Brain microvascular endothelial cell (primary cell): Measurements from ENCODE around the gene DNAL4.

ENCODE experiments used
- DNase-seq: peaks from one replicate; pipeline ENCODE4 v3.0.0-alpha.2; 2020
- H3K27ac ChIP-seq: fragments of 250-450 bp; sonication (Bioruptor Pico); 2 replicates; pipeline ENCODE4 v1.5.1; 2020; ENCODE audit warnings: mild to moderate bottlenecking, moderate library complexity
- H3K27me3 ChIP-seq: fragments of 250-450 bp; sonication (Bioruptor Pico); replicated peaks from 2 replicates; pipeline ENCODE4 v1.5.1; 2020; ENCODE audit warnings: mild to moderate bottlenecking
- H3K36me3 ChIP-seq: fragments of 250-450 bp; sonication (Bioruptor Pico); replicated peaks from 2 replicates; pipeline ENCODE4 v1.5.1; 2020; ENCODE audit warnings: mild to moderate bottlenecking
- H3K4me3 ChIP-seq: 2 replicates; pipeline ENCODE4 v1.5.1; 2011; ENCODE audit warnings: low read depth, mild to moderate bottlenecking, control low read depth, low read length, moderate library complexity
- CTCF ChIP-seq: IDR thresholded peaks from 2 replicates; pipeline ENCODE4 v1.5.1; 2011; ENCODE audit warnings: low read depth, mild to moderate bottlenecking, moderate library complexity, low read length, control low read depth, inconsistent platforms; ENCODE audit errors: missing control alignments
- in situ Hi-C: cut with HindIII; loops from 2 replicates; pipeline ENCODE4 v1.10.0; 2017; ENCODE audit warnings: low sequenced_read_pairs, low pct_ligation_motif_present

The DNAL4 gene

GRCh38 chr22:38776086-38776485 lies 17.9 kb downstream of the DNAL4 start:
- in situ Hi-C loops = no loop called here
- no peak for TF ChIP-seq CTCF
- H3K4me3 ChIP-seq = no peak overlapping the region
- H3K27me3 ChIP-seq = no peaks in the 10 kb centered on the region
- H3K36me3 ChIP-seq = no peaks in the 10 kb centered on the region
- H3K27ac ChIP-seq = no peak overlapping the region
- DNase-seq = no peak

GRCh38 chr22:38775656-38776055 lies 18.3 kb downstream of the DNAL4 start:
- DNase-seq = no peak
- H3K27me3 ChIP-seq = no peaks in the 10 kb centered on the region
- no peak for TF ChIP-seq CTCF
- H3K27ac ChIP-seq = no peak overlapping the region
- H3K36me3 ChIP-seq = no peaks in the 10 kb centered on the region
- in situ Hi-C loops = no loop called here
- no peak overlapping the region for H3K4me3 ChIP-seq

- H3K36me3 ChIP-seq = no peaks in the 10 kb centered on the region
- H3K27ac ChIP-seq = no peak overlapping the region
- no peak for DNase-seq
- no peaks in the 10 kb centered on the region for H3K27me3 ChIP-seq
- H3K4me3 ChIP-seq = no peak overlapping the region
- TF ChIP-seq CTCF = no peak
- in situ Hi-C loops = no loop called here
Measured at GRCh38 chr22:38774496-38775166, 19.3 kb downstream of the DNAL4 start.

- Histone ChIP-seq H3K27ac (no peak overlapping the region), H3K27me3 (no peaks in the 10 kb centered on the region), H3K36me3 (no peaks in the 10 kb centered on the region), H3K4me3 (no peak overlapping the region)
- in situ Hi-C loops = no loop called here
- no peak for DNase-seq
- no peak for TF ChIP-seq CTCF
Measured at GRCh38 chr22:38773363-38773946, 20.5 kb downstream of the DNAL4 start.

GRCh38 chr22:38772623-38772873 lies 21.4 kb downstream of the DNAL4 start:
- no peak for TF ChIP-seq CTCF
- no peak overlapping the region for H3K4me3 ChIP-seq
- in situ Hi-C loops = no loop called here
- no peaks in the 10 kb centered on the region for H3K36me3 ChIP-seq
- no peak for DNase-seq
- no peaks in the 10 kb centered on the region for H3K27me3 ChIP-seq
- no peak overlapping the region for H3K27ac ChIP-seq
